HEK293 (cell line): ENCODE results near the gene SPTA1.

Experiments
- CTCF ChIA-PET: fragments of 350-600 bp; formaldehyde crosslinking; extraction: SDS; loops from one replicate; lab custom pipeline; 2021; ENCODE audit warnings: antibody characterized with exemption; lab: Yijun Ruan, JAX
- POLR2A ChIA-PET: fragments of 300-600 bp; formaldehyde crosslinking; extraction: SDS; loops from one replicate; lab custom pipeline; 2020; ENCODE audit warnings: antibody characterized with exemption, inconsistent platforms; lab: Yijun Ruan, JAX
- H3K27ac ChIP-seq: fragments of 200-500 bp; sonication (Bioruptor generic); 2 replicates; pipeline ENCODE4 v1.5.1; 2014; ENCODE audit warnings: low read depth, low read length, control low read depth, inconsistent platforms; ENCODE audit errors: extremely low read depth
- H3K36me3 ChIP-seq, 2 experiments: fragments of 200-500 bp in 1 of 2; sonication (Bioruptor generic) in 1 of 2; 1 replicate in 1 of 2; 2 replicates in 1 of 2; pipeline ENCODE4 v1.5.1; 2014 to 2017; ENCODE audit warnings: inconsistent platforms in 2 of 2, low read length in 2 of 2; ENCODE audit not compliant: control insufficient read depth in 2 of 2, insufficient read depth in 1 of 2
- H3K4me1 ChIP-seq: fragments of 200-500 bp; sonication (Bioruptor generic); 2 replicates; pipeline ENCODE4 v1.5.1; 2014; ENCODE audit warnings: mild to moderate bottlenecking, low read length, inconsistent platforms; ENCODE audit not compliant: control insufficient read depth, insufficient read depth
- H3K4me3 ChIP-seq: 2 replicates; pipeline ENCODE4 v1.5.1; 2011; ENCODE audit warnings: low read depth, mild to moderate bottlenecking, control low read depth, low read length, moderate library complexity
- H3K9me3 ChIP-seq: fragments of 200-500 bp; sonication (Bioruptor generic); 2 replicates; pipeline ENCODE4 v1.5.1; 2014; ENCODE audit warnings: low read depth, low read length, inconsistent platforms; ENCODE audit not compliant: control insufficient read depth, insufficient read depth
- ATF2 ChIP-seq: fragments of 450-650 bp; formaldehyde crosslinking; IDR thresholded peaks from 2 replicates; pipeline ENCODE4 v1.5.1; 2016; ENCODE audit warnings: missing biosample characterization, missing genetic modification characterization, low read depth
- MYNN ChIP-seq: fragments of 450-650 bp; formaldehyde crosslinking; IDR thresholded peaks from 2 replicates; pipeline ENCODE4 v1.5.1; 2016; ENCODE audit warnings: missing biosample characterization, missing genetic modification characterization, borderline replicate concordance
- ZNF146 ChIP-seq: fragments of 450-650 bp; formaldehyde crosslinking; IDR thresholded peaks from 2 replicates; pipeline ENCODE4 v1.5.1; 2016; ENCODE audit warnings: missing biosample characterization, missing genetic modification characterization
- ZNF274 ChIP-seq, 2 experiments: fragments of 200-500 bp in 1 of 2; fragments of 450-650 bp in 1 of 2; sonication (Bioruptor generic) in 1 of 2; formaldehyde crosslinking in 1 of 2; IDR thresholded peaks; 2 replicates each; pipeline versions ENCODE4 v1.5.1 to v1.6.1; 2014 to 2016; ENCODE audit warnings: borderline replicate concordance in 1 of 2, inconsistent platforms in 1 of 2, low read length in 1 of 2, missing biosample characterization in 1 of 2, missing genetic modification characterization in 1 of 2
- ZNF292 ChIP-seq: fragments of 450-650 bp; formaldehyde crosslinking; IDR thresholded peaks from 2 replicates; pipeline ENCODE4 v1.5.1; 2016; ENCODE audit warnings: low read depth, missing biosample characterization, missing genetic modification characterization, borderline replicate concordance
- ZNF302 ChIP-seq: fragments of 450-650 bp; formaldehyde crosslinking; IDR thresholded peaks from 2 replicates; pipeline ENCODE4 v1.5.1; 2016; ENCODE audit warnings: missing biosample characterization, missing genetic modification characterization, low read depth
- ZNF350 ChIP-seq: fragments of 450-650 bp; formaldehyde crosslinking; IDR thresholded peaks from 2 replicates; pipeline ENCODE4 v1.5.0; 2017; ENCODE audit warnings: missing biosample characterization, mild to moderate bottlenecking, missing genetic modification characterization
- ZNF404 ChIP-seq: fragments of 450-650 bp; formaldehyde crosslinking; IDR thresholded peaks from 2 replicates; pipeline ENCODE4 v1.5.1; 2017; ENCODE audit warnings: missing biosample characterization, missing genetic modification characterization
- ZNF624 ChIP-seq: fragments of 450-650 bp; formaldehyde crosslinking; IDR thresholded peaks from 2 replicates; pipeline ENCODE4 v1.5.1; 2017; ENCODE audit warnings: missing biosample characterization, missing genetic modification characterization
- ZNF645 ChIP-seq: fragments of 450-650 bp; formaldehyde crosslinking; IDR thresholded peaks from 2 replicates; pipeline ENCODE4; 2016; ENCODE audit warnings: missing biosample characterization, missing genetic modification characterization
- ZNF777 ChIP-seq: fragments of 450-650 bp; formaldehyde crosslinking; IDR thresholded peaks from 2 replicates; pipeline ENCODE4 v1.5.1; 2017; ENCODE audit warnings: missing biosample characterization, missing genetic modification characterization, borderline replicate concordance
- ZNF792 ChIP-seq: fragments of 450-650 bp; formaldehyde crosslinking; IDR thresholded peaks from 2 replicates; pipeline ENCODE4 v1.5.1; 2016; ENCODE audit warnings: missing biosample characterization, missing genetic modification characterization
- ZNF837 ChIP-seq: fragments of 450-650 bp; formaldehyde crosslinking; IDR thresholded peaks from 2 replicates; pipeline ENCODE4 v1.5.1; 2016; ENCODE audit warnings: missing biosample characterization, missing genetic modification characterization
- TF ChIP-seq, protein P1 (sequence below): fragments of 450-650 bp; formaldehyde crosslinking; IDR thresholded peaks from 2 replicates; pipeline ENCODE4 v1.5.1; 2016; ENCODE audit warnings: missing biosample characterization, missing genetic modification characterization
- TF ChIP-seq, protein P2 (sequence below): fragments of 450-650 bp; formaldehyde crosslinking; conservative IDR thresholded peaks from 2 replicates; pipeline ENCODE4 v1.5.1; 2016; ENCODE audit warnings: low read depth, missing biosample characterization, missing genetic modification characterization

Gene SPTA1

DNA sequence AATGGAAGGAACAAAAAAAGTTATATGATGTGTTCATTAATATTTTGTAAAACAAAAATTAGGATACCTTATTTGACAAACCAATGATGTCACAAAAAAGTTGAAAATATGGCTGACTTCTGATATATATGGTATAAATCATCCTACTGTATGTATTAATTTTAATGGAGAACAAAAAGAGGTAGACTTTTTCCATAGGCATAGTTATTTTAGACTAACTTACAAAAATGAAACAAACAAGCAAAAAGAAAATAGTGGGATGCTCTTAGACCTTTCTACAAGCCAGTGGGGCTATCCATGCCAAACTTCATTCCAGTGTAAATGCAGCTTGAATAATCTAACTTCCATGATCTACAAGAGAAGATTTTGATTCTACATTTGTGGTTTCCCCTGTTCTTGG lies 522 bp upstream of the SPTA1 start:
- H3K9me3 ChIP-seq: no peaks in the 10 kb centered on the region
- H3K27ac ChIP-seq: no peak overlapping the region
- ChIA-PET CTCF (no interaction called here), POLR2A (no interaction called here)
- H3K36me3 ChIP-seq: no peaks in the 10 kb centered on the region
- TF ChIP-seq, protein P1, sequence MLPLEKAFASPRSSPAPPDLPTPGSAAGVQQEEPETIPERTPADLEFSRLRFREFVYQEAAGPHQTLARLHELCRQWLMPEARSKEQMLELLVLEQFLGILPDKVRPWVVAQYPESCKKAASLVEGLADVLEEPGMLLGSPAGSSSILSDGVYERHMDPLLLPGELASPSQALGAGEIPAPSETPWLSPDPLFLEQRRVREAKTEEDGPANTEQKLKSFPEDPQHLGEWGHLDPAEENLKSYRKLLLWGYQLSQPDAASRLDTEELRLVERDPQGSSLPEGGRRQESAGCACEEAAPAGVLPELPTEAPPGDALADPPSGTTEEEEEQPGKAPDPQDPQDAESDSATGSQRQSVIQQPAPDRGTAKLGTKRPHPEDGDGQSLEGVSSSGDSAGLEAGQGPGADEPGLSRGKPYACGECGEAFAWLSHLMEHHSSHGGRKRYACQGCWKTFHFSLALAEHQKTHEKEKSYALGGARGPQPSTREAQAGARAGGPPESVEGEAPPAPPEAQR (tag by site-specific recombination): no peak
- TF ChIP-seq ZNF624 (no peak), ZNF292 (tag by site-specific recombination) (no peak), ZNF837 (tag by site-specific recombination) (no peak), ZNF146 (tag by site-specific recombination) (no peak), ZNF645 (no peak)
- TF ChIP-seq, protein P2, sequence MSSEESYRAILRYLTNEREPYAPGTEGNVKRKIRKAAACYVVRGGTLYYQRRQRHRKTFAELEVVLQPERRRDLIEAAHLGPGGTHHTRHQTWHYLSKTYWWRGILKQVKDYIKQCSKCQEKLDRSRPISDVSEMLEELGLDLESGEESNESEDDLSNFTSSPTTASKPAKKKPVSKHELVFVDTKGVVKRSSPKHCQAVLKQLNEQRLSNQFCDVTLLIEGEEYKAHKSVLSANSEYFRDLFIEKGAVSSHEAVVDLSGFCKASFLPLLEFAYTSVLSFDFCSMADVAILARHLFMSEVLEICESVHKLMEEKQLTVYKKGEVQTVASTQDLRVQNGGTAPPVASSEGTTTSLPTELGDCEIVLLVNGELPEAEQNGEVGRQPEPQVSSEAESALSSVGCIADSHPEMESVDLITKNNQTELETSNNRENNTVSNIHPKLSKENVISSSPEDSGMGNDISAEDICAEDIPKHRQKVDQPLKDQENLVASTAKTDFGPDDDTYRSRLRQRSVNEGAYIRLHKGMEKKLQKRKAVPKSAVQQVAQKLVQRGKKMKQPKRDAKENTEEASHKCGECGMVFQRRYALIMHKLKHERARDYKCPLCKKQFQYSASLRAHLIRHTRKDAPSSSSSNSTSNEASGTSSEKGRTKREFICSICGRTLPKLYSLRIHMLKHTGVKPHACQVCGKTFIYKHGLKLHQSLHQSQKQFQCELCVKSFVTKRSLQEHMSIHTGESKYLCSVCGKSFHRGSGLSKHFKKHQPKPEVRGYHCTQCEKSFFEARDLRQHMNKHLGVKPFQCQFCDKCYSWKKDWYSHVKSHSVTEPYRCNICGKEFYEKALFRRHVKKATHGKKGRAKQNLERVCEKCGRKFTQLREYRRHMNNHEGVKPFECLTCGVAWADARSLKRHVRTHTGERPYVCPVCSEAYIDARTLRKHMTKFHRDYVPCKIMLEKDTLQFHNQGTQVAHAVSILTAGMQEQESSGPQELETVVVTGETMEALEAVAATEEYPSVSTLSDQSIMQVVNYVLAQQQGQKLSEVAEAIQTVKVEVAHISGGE (tag by site-specific recombination): no peak
- no peak overlapping the region for H3K4me3 ChIP-seq
- H3K4me1 ChIP-seq: no peaks in the 10 kb centered on the region

DNA sequence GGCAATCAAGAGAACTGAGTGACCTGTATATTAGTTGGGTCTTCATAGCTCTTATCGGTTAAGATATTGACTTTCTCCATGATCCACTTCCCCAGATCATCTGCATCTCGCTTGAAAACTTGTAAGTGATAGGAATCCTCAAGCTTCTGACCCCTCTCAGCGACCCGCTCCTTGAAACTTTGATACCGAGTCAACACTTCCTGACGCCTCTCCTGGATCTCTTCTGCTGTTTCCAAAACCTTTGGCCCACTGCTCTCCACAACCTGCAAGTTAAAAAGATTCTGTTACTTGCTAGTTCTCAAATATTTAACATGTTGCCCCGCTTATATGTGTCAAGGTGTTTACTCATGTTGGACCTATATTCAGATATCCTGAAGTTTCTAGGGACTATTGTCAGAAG lies 1.4 kb downstream of the SPTA1 start:
- CTCF ChIA-PET: no interaction called here
- H3K36me3 ChIP-seq: no peaks in the 10 kb centered on the region
- H3K9me3 ChIP-seq: no peaks in the 10 kb centered on the region
- H3K4me3 ChIP-seq: no peak overlapping the region
- POLR2A ChIA-PET: no interaction called here
- no peaks in the 10 kb centered on the region for H3K4me1 ChIP-seq
- H3K27ac ChIP-seq: no peak overlapping the region
- TF ChIP-seq ZNF404 (tag by site-specific recombination): no peak
- TF ChIP-seq ATF2 (tag by site-specific recombination): no peak
- TF ChIP-seq ZNF777 (tag by site-specific recombination): no peak
- no peak for TF ChIP-seq ZNF274 (IDR thresholded peaks at IDR 0.05; ENCODE audit: low read length)
- TF ChIP-seq ZNF274 (tag by site-specific recombination; IDR thresholded peaks at IDR 0.05; ENCODE audit: borderline replicate concordance): no peak
- TF ChIP-seq ZNF350 (tag by site-specific recombination): no peak
- no peak for TF ChIP-seq MYNN (tag by site-specific recombination)
- TF ChIP-seq ZNF792 (tag by site-specific recombination): no peak
- TF ChIP-seq ZNF302 (tag by site-specific recombination): no peak
